Osteoblast (primary cell): ENCODE measurements around the gene B9D2. TPM values are rescaled to one million over a fixed set of nuclear protein-coding genes. Genes with fewer than 3 reads are reported as not detected.

Source experiments
- DNase-seq: peaks from one replicate; pipeline ENCODE4 v3.0.0; 2011; ENCODE audit warnings: low spot score, mixed read lengths; ENCODE audit not compliant: insufficient read length; ENCODE audit errors: missing footprints
- H2AFZ ChIP-seq: 2 replicates; pipeline ENCODE4 v1.6.0; 2011; ENCODE audit warnings: mild to moderate bottlenecking, low read length
- H3K27ac ChIP-seq: 2 replicates; pipeline ENCODE4 v1.5.1; 2011; ENCODE audit warnings: mild to moderate bottlenecking, low read depth, low read length, moderate library complexity
- H3K27me3 ChIP-seq: 2 replicates; pipeline ENCODE4 v1.6.0; 2012; ENCODE audit warnings: mild to moderate bottlenecking, control low read depth, inconsistent platforms, low read length, moderate library complexity; ENCODE audit not compliant: insufficient read depth
- H3K36me3 ChIP-seq: 2 replicates; pipeline ENCODE4 v1.5.1; 2011; ENCODE audit warnings: mild to moderate bottlenecking, low read length, control low read depth, moderate library complexity; ENCODE audit not compliant: insufficient read depth
- H3K4me1 ChIP-seq: 2 replicates; pipeline ENCODE4 v1.5.1; 2011; ENCODE audit warnings: mild to moderate bottlenecking, low read length, control low read depth, moderate library complexity; ENCODE audit not compliant: insufficient read depth
- H3K4me2 ChIP-seq: 2 replicates; pipeline ENCODE4 v1.6.0; 2011; ENCODE audit warnings: mild to moderate bottlenecking, low read length; ENCODE audit not compliant: insufficient read depth
- H3K4me3 ChIP-seq: fragments of 200-600 bp; sonication (generic); 3 replicates; pipeline ENCODE4 v1.5.1; 2012; ENCODE audit warnings: mild to moderate bottlenecking, low read length, inconsistent platforms; ENCODE audit not compliant: insufficient read depth
- H3K79me2 ChIP-seq: 2 replicates; pipeline ENCODE4 v1.6.0; 2012; ENCODE audit warnings: mild to moderate bottlenecking, low read length, control low read depth, inconsistent platforms; ENCODE audit not compliant: insufficient read depth
- H3K9me3 ChIP-seq: 2 replicates; pipeline ENCODE4 v1.5.1; 2011; ENCODE audit warnings: low read depth, low read length, control low read depth
- H4K20me1 ChIP-seq: 2 replicates; pipeline ENCODE4 v1.6.0; 2012; ENCODE audit warnings: mild to moderate bottlenecking, low read length, control low read depth; ENCODE audit not compliant: insufficient read depth
- CTCF ChIP-seq: IDR thresholded peaks from 2 replicates; pipeline ENCODE4 v1.5.1; 2011; ENCODE audit warnings: mild to moderate bottlenecking, low read depth, low read length, moderate library complexity; ENCODE audit errors: extremely low read depth
- total RNA-seq: library from RNA; depleted of rRNA; stranded (reverse); fragments of >200 nt; gene quantifications from 2 replicates; pipeline ENCODE4 v1.2.3, GENCODE V29; 2012

B9D2 gene
- total RNA-seq, 1 donor = 6.5 TPM

- peak; percentile 87 for DNase-seq
- no peak overlapping the region for H3K4me2 ChIP-seq
Observed at GRCh38 chr19:41339936-41340335, 24.0 kb downstream of the B9D2 start.

GRCh38 chr19:41335467-41335866 is 28.5 kb downstream of the B9D2 start:
- Histone ChIP-seq H3K4me2 (no peak overlapping the region), H4K20me1 (peaks cover 4% of the 10 kb centered on the region), H3K36me3 (peaks cover 53% of the 10 kb centered on the region), H3K27me3 (no peaks in the 10 kb centered on the region), H2AFZ (no peak overlapping the region), H3K4me3 (no peak overlapping the region), H3K79me2 (peaks cover 13% of the 10 kb centered on the region), H3K4me1 (no peaks in the 10 kb centered on the region), H3K9me3 (no peaks in the 10 kb centered on the region), H3K27ac (no peak overlapping the region)
- peak; percentile 78 for DNase-seq
- no peak for TF ChIP-seq CTCF

More at GRCh38 chr19:41339936-41340335, 24.0 kb downstream of the B9D2 start:
- Histone ChIP-seq H3K36me3 (peaks cover 57% of the 10 kb centered on the region), H3K4me3 (no peak overlapping the region), H3K27ac (no peak overlapping the region), H3K79me2 (peaks cover 21% of the 10 kb centered on the region), H3K9me3 (no peaks in the 10 kb centered on the region), H3K27me3 (no peaks in the 10 kb centered on the region), H4K20me1 (peaks cover 22% of the 10 kb centered on the region), H2AFZ (no peak overlapping the region), H3K4me1 (no peaks in the 10 kb centered on the region)
- TF ChIP-seq CTCF = no peak

- Histone ChIP-seq H3K79me2 (peaks cover 13% of the 10 kb centered on the region), H4K20me1 (peaks cover 2% of the 10 kb centered on the region), H3K36me3 (peaks cover 57% of the 10 kb centered on the region), H3K27me3 (no peaks in the 10 kb centered on the region), H3K4me1 (no peaks in the 10 kb centered on the region), H3K4me3 (no peak overlapping the region), H3K9me3 (no peaks in the 10 kb centered on the region), H3K27ac (no peak overlapping the region), H3K4me2 (no peak overlapping the region), H2AFZ (no peak overlapping the region)
- TF ChIP-seq CTCF = no peak
- DNase-seq = no peak
Observed at GRCh38 chr19:41334793-41335192, 29.2 kb downstream of the B9D2 start.

GRCh38 chr19:41332468-41332867 is 31.5 kb downstream of the B9D2 start:
- Histone ChIP-seq H3K27ac (no peak overlapping the region), H2AFZ (no peak overlapping the region), H3K36me3 (peaks cover 44% of the 10 kb centered on the region), H3K4me3 (no peak overlapping the region), H4K20me1 (no peaks in the 10 kb centered on the region), H3K79me2 (peaks cover 10% of the 10 kb centered on the region), H3K27me3 (no peaks in the 10 kb centered on the region), H3K4me2 (no peak overlapping the region), H3K9me3 (no peaks in the 10 kb centered on the region), H3K4me1 (peaks cover 17% of the 10 kb centered on the region)
- no peak for TF ChIP-seq CTCF
- peak; percentile 71 for DNase-seq
